ENCODE data around the gene SYT1.
A peak's percentile ranks its signal among the peaks of the same experiment; 100 is the strongest.
"Not testable (repeated sequence)": the region's sequence is repeated elsewhere in the genome, so short reads cannot be mapped to it uniquely, and the experiment has no call there.

Gene SYT1

GRCh38 chr12:79415321-79415720, 550.7 kb downstream of the SYT1 start:
- DNase-seq = peak; percentile 77

GRCh38 chr12:79415746-79416435, 551.3 kb downstream of the SYT1 start:
- no peak for DNase-seq

GRCh38 chr12:79420146-79420618, 555.6 kb downstream of the SYT1 start:
- DNase-seq = peak; percentile 97

GRCh38 chr12:79421236-79421740, 556.7 kb downstream of the SYT1 start:
- no peak for DNase-seq

GRCh38 chr12:79422060-79422812, 557.7 kb downstream of the SYT1 start:
- DNase-seq = no peak

GRCh38 chr12:79423560-79423959, 559.0 kb downstream of the SYT1 start:
- no peak for DNase-seq

- peak; percentile 91 for DNase-seq
Measured at GRCh38 chr12:79424109-79424721, 559.6 kb downstream of the SYT1 start.

- DNase-seq = no peak
Measured at GRCh38 chr12:79426121-79426520, 561.5 kb downstream of the SYT1 start.

GRCh38 chr12:79426744-79427143, 562.2 kb downstream of the SYT1 start:
- DNase-seq = not testable (repeated sequence)

GRCh38 chr12:79433465-79434072, 569.0 kb downstream of the SYT1 start:
- DNase-seq = no peak

GRCh38 chr12:79434561-79434960, 570.0 kb downstream of the SYT1 start:
- no peak for DNase-seq

GRCh38 chr12:79435742-79436141, 571.2 kb downstream of the SYT1 start:
- no peak for DNase-seq

- DNase-seq = no peak
Measured at GRCh38 chr12:79438480-79439174, 574.1 kb downstream of the SYT1 start.

GRCh38 chr12:79439175-79439825, 574.7 kb downstream of the SYT1 start:
- no peak for DNase-seq

GRCh38 chr12:79441534-79441933, 577.0 kb downstream of the SYT1 start:
- DNase-seq = no peak

GRCh38 chr12:79442396-79442795, 577.8 kb downstream of the SYT1 start:
- no peak for DNase-seq

- peak; percentile 59 for DNase-seq
Measured at GRCh38 chr12:79444089-79444488, 579.5 kb downstream of the SYT1 start.

GRCh38 chr12:79448816-79449215, 584.2 kb downstream of the SYT1 start:
- no peak for DNase-seq

GRCh38 chr12:79451365-79451764, 586.8 kb downstream of the SYT1 start:
- DNase-seq = no peak

- DNase-seq = peak; percentile 86
Measured at GRCh38 chr12:79451978-79452377, 587.4 kb downstream of the SYT1 start.

- DNase-seq = no peak
Measured at GRCh38 chr12:79452906-79453305, 588.3 kb downstream of the SYT1 start.

- no peak for DNase-seq
Measured at GRCh38 chr12:79453820-79454219, 589.2 kb downstream of the SYT1 start.

All from fibroblast of skin of abdomen (primary cell).